Parathyroid adenoma (tissue), 2 donors: ENCODE results near the gene NDST1.

Experiments
- H2AFZ ChIP-seq: fragments of 300-600 bp; sonication (generic); one replicate; pipeline ENCODE4 v1.7.0; 2017; ENCODE audit warnings: antibody characterized with exemption, mild to moderate bottlenecking
- H3K27ac ChIP-seq: fragments of 300-600 bp; sonication (generic); one replicate; pipeline ENCODE4 v1.7.0; 2017
- H3K27me3 ChIP-seq: fragments of 300-600 bp; sonication (generic); one replicate; pipeline ENCODE4 v1.7.0; 2017; ENCODE audit warnings: low read length; ENCODE audit not compliant: control insufficient read depth, insufficient read depth
- H3K36me3 ChIP-seq: fragments of 300-600 bp; sonication (generic); one replicate; pipeline ENCODE4 v1.7.0; 2017; ENCODE audit warnings: low read length; ENCODE audit not compliant: control insufficient read depth, insufficient read depth
- H3K4me1 ChIP-seq: fragments of 300-600 bp; sonication (generic); one replicate; pipeline ENCODE4 v1.7.0; 2017; ENCODE audit warnings: control low read depth
- H3K4me2 ChIP-seq: fragments of 300-600 bp; sonication (generic); one replicate; pipeline ENCODE4 v1.7.0; 2017; ENCODE audit warnings: low read length
- H3K4me3 ChIP-seq: fragments of 300-600 bp; sonication (generic); one replicate; pipeline ENCODE4 v1.7.0; 2017; ENCODE audit warnings: low read depth, low read length
- H3K79me2 ChIP-seq: fragments of 300-600 bp; sonication (generic); one replicate; pipeline ENCODE4 v1.7.0; 2017; ENCODE audit warnings: control low read depth
- H3K9ac ChIP-seq: fragments of 300-600 bp; sonication (generic); one replicate; pipeline ENCODE4 v1.7.0; 2017; ENCODE audit warnings: mild to moderate bottlenecking
- H3K9me3 ChIP-seq: fragments of 300-600 bp; sonication (generic); one replicate; pipeline ENCODE4 v1.7.0; 2017; ENCODE audit warnings: low read length; ENCODE audit not compliant: control insufficient read depth
- CTCF ChIP-seq: fragments of 300-600 bp; sonication (generic); IDR thresholded peaks from one replicate; pipeline ENCODE4 v1.7.0; 2017; ENCODE audit warnings: antibody characterized with exemption, mild to moderate bottlenecking
- donor health status: primary hyperparathyroidism.

The NDST1 gene

GRCh38 chr5:150525163-150525562 is 17.2 kb downstream of the NDST1 start:
- Histone ChIP-seq H3K4me2 (no peak overlapping the region), H3K4me3 (no peak overlapping the region), H3K9me3 (no peaks in the 10 kb centered on the region), H3K79me2 (peaks cover 78% of the 10 kb centered on the region), H3K27ac (no peak overlapping the region), H3K36me3 (no peaks in the 10 kb centered on the region), H3K4me1 (peaks cover 13% of the 10 kb centered on the region), H2AFZ (no peak overlapping the region), H3K9ac (no peak overlapping the region), H3K27me3 (no peaks in the 10 kb centered on the region)
- TF ChIP-seq CTCF = no peak

- no peak overlapping the region for H3K4me3 ChIP-seq
- H2AFZ ChIP-seq = no peak overlapping the region
- H3K9ac ChIP-seq = no peak overlapping the region
- H3K4me1 ChIP-seq = peaks cover 13% of the 10 kb centered on the region
- TF ChIP-seq CTCF = no peak
- no peaks in the 10 kb centered on the region for H3K36me3 ChIP-seq
- no peak overlapping the region for H3K27ac ChIP-seq
- peaks cover 73% of the 10 kb centered on the region for H3K79me2 ChIP-seq
- no peak overlapping the region for H3K4me2 ChIP-seq
- no peaks in the 10 kb centered on the region for H3K27me3 ChIP-seq
- H3K9me3 ChIP-seq = no peaks in the 10 kb centered on the region
Observed at GRCh38 chr5:150525781-150526180, 17.9 kb downstream of the NDST1 start.

- no peaks in the 10 kb centered on the region for H3K27me3 ChIP-seq
- H2AFZ ChIP-seq = no peak overlapping the region
- no peaks in the 10 kb centered on the region for H3K36me3 ChIP-seq
- H3K9me3 ChIP-seq = no peaks in the 10 kb centered on the region
- H3K79me2 ChIP-seq = peaks cover 60% of the 10 kb centered on the region
- TF ChIP-seq CTCF = no peak
- no peak overlapping the region for H3K27ac ChIP-seq
- no peak overlapping the region for H3K4me3 ChIP-seq
- H3K4me1 ChIP-seq = peaks cover 13% of the 10 kb centered on the region
- no peak overlapping the region for H3K9ac ChIP-seq
- no peak overlapping the region for H3K4me2 ChIP-seq
Observed at GRCh38 chr5:150527038-150527437, 19.1 kb downstream of the NDST1 start.

GRCh38 chr5:150527808-150528207 is 19.9 kb downstream of the NDST1 start:
- no peak for TF ChIP-seq CTCF
- no peaks in the 10 kb centered on the region for H3K9me3 ChIP-seq
- peaks cover 13% of the 10 kb centered on the region for H3K4me1 ChIP-seq
- H3K4me2 ChIP-seq = no peak overlapping the region
- H3K4me3 ChIP-seq = no peak overlapping the region
- H3K27me3 ChIP-seq = no peaks in the 10 kb centered on the region
- no peak overlapping the region for H2AFZ ChIP-seq
- no peak overlapping the region for H3K27ac ChIP-seq
- H3K9ac ChIP-seq = no peak overlapping the region
- no peaks in the 10 kb centered on the region for H3K36me3 ChIP-seq
- peaks cover 56% of the 10 kb centered on the region for H3K79me2 ChIP-seq

- no peaks in the 10 kb centered on the region for H3K36me3 ChIP-seq
- H3K4me1 ChIP-seq = peaks cover 8% of the 10 kb centered on the region
- peaks cover 47% of the 10 kb centered on the region for H3K79me2 ChIP-seq
- no peak overlapping the region for H2AFZ ChIP-seq
- no peak overlapping the region for H3K27ac ChIP-seq
- H3K9me3 ChIP-seq = no peaks in the 10 kb centered on the region
- H3K27me3 ChIP-seq = no peaks in the 10 kb centered on the region
- TF ChIP-seq CTCF = no peak
- H3K4me3 ChIP-seq = no peak overlapping the region
- H3K4me2 ChIP-seq = no peak overlapping the region
- H3K9ac ChIP-seq = no peak overlapping the region
Observed at GRCh38 chr5:150528924-150529546, 21.1 kb downstream of the NDST1 start.
